K562 treated with DMSO at 1 percent for 4 hours (cell line): Measurements from ENCODE around the gene TRAF4. TPM values are rescaled to one million over a fixed set of nuclear protein-coding genes. Genes with fewer than 3 reads are reported as not detected.

Source experiments
- total RNA-seq: library from RNA; unstranded; fragments of 300-600 nt; gene quantifications from 2 replicates; pipeline ENCODE4 v1.2.3, GENCODE V29; 2022; ENCODE audit not compliant: insufficient read depth

Gene TRAF4
- 85.7 and 116 TPM in 2 replicates for total RNA-seq

DNA sequence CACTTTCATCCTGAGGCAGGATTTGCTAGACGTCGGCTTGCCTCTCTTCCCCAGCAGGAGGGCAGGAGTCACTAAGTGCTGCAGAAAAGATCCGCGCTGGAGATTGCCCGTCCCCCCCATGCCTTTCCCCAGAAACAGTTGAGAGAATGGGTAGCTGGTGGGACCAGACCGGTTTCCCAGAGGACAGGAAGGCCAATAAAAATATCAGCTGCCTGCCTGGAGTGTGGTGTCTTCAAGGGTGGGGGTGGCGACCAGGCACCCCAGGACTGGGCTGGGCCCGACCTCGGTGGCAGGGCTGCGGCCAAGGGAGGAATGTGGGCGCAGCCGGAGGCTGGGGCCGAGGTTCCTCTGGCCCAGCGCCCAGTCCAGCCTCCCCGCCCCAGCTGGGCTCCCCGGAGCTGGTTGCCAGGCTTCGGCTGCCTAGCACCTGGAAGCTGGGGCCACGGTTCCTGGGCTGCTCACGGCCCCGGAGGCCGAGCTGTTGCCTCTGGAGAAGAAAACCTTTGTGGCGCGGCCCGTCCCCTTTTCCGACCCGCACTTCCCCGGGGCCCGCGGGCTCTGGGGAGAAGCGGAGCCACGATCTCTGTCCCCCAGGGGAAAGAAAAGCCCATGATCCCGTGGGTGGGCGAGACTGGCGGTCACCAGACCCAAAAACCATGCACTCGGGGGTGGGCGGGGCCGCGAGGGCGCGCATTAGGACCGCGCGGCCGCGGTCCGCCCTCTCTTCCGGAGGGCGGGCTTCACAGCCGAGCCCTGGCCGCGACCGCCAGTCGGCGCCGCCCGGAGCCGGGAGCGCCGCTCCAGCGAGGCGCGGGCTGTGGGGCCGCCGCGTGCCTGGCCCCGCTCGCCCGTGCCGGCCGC lies at the start of gene TRAF4:
TSS of gene TRAF4 (plus strand) at position 769 of the 861 bp plus-strand sequence. CDS start 102 bp downstream, outside the sequence.

GRCh38 chr17:28711723-28712031 lies 32.1 kb upstream of the TRAF4 start, which contains the start of gene PROCA1:
PROCA1 (minus strand) TSS chr17:28711888; CDS start chr17:28711660, 228 bp downstream.

GRCh38 chr17:28717578-28718332 lies 26.1 kb upstream of the TRAF4 start, which contains the start of gene RAB34:
RAB34 (minus strand) TSS chr17:28717868; CDS start chr17:28717266, 602 bp downstream.

DNA sequence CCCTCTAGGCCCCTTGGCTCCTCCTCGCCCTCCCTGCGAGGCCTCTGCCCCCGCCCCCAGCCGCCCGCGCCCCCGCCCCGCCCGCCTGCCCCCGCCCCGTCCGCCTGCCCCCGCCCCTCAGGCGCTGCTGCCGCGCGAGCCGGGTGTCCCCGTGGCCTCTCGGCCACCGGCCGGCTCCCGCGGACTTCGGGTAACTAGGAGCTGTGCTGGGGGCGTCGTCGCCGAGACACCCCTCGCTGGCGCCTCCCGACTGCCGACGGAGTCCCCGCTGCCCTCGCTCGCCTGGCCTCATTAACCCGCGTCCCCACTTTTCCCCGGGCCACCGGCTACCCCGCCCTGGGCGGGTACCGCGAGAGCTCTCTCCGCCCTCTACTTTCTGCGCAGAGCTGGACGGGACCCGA lies 17.6 kb upstream of the TRAF4 start, which contains the start of gene TLCD1:
TSS of gene TLCD1 (minus strand) at position 8 of the 401 bp plus-strand sequence. CDS start 136 bp downstream, outside the sequence.

GRCh38 chr17:28728364-28729200 lies 15.2 kb upstream of the TRAF4 start, which contains the start of gene NEK8:
NEK8 (plus strand) TSS chr17:28728788; CDS start chr17:28728814, 26 bp downstream.

Other genes starting within 250 kb of the TRAF4 start
- not detected in 2 replicates for gene FOXN1, start 237.7 kb upstream of the TRAF4 start, total RNA-seq
- gene UNC119, start 191.4 kb upstream of the TRAF4 start, total RNA-seq: 29.6 and 34.4 TPM in 2 replicates
- gene PIGS, start 172.5 kb upstream of the TRAF4 start, total RNA-seq: 92.0 and 97.4 TPM in 2 replicates
- gene ALDOC, start 167.1 kb upstream of the TRAF4 start, total RNA-seq: 52.1 and 58.6 TPM in 2 replicates
- 93.5 and 110 TPM in 2 replicates for gene SPAG5, start 145.0 kb upstream of the TRAF4 start, total RNA-seq
- 17.6 and 21.9 TPM in 2 replicates for gene RSKR, start 129.8 kb upstream of the TRAF4 start, total RNA-seq
- gene BLTP2, start 98.9 kb upstream of the TRAF4 start, total RNA-seq: 47.7 and 60.6 TPM in 2 replicates
- gene SDF2, start 82.1 kb upstream of the TRAF4 start, total RNA-seq: 68.5 and 69.2 TPM in 2 replicates
- 54.5 and 61.6 TPM in 2 replicates for gene SUPT6H, start 81.8 kb upstream of the TRAF4 start, total RNA-seq
- gene PROCA1, start 32.1 kb upstream of the TRAF4 start, total RNA-seq: 5.4 and 5.6 TPM in 2 replicates
- not detected in 2 replicates for gene RAB34, start 26.1 kb upstream of the TRAF4 start, total RNA-seq
- gene RPL23A, start 24.0 kb upstream of the TRAF4 start, total RNA-seq: 2,658 and 2,919 TPM in 2 replicates
- gene TLCD1, start 17.8 kb upstream of the TRAF4 start, total RNA-seq: 2.7 and 3.4 TPM in 2 replicates
- gene NEK8, start 15.2 kb upstream of the TRAF4 start, total RNA-seq: 2.2 and 4.7 TPM in 2 replicates
- 28.4 and 38.5 TPM in 2 replicates for gene FAM222B, start 98.8 kb downstream of the TRAF4 start, total RNA-seq
- 84.1 and 95.8 TPM in 2 replicates for gene ERAL1, start 111.0 kb downstream of the TRAF4 start, total RNA-seq
- 160 and 174 TPM in 2 replicates for gene FLOT2, start 153.7 kb downstream of the TRAF4 start, total RNA-seq
- 22.7 and 29.7 TPM in 2 replicates for gene DHRS13, start 159.1 kb downstream of the TRAF4 start, total RNA-seq
- 27.3 and 34.0 TPM in 2 replicates for gene PHF12, start 207.5 kb downstream of the TRAF4 start, total RNA-seq